Fibroblast of upper back skin (primary cell): Measurements from ENCODE around the gene CACNA1E.

Source experiments
- DNase-seq: peaks from one replicate; pipeline ENCODE4 v3.0.0-alpha.2; 2013

The CACNA1E gene

DNA sequence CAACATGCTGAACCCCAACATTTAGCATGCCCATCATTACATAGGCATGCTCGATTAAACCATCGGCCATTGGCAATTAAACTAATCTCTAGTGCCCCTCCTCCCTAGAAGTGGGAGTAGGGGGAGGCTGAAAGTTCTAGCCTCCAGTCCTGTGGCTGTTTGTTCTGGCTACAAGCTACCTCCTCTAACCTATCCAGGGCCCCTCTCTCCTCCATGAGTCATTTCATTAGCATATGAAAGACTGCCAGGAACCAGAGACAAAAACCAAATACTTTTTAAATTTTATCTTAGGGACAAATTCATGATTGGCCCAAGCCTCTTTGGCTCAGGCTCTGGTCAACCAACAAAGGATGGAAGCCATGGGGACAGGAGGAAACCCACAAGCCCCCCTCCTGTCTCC lies 231.1 kb downstream of the CACNA1E start:
- no peak for DNase-seq

- DNase-seq, result no peak
These were observed 234.7 kb downstream of the CACNA1E start for GRCh38 chr1:181718034-181718433.

DNA sequence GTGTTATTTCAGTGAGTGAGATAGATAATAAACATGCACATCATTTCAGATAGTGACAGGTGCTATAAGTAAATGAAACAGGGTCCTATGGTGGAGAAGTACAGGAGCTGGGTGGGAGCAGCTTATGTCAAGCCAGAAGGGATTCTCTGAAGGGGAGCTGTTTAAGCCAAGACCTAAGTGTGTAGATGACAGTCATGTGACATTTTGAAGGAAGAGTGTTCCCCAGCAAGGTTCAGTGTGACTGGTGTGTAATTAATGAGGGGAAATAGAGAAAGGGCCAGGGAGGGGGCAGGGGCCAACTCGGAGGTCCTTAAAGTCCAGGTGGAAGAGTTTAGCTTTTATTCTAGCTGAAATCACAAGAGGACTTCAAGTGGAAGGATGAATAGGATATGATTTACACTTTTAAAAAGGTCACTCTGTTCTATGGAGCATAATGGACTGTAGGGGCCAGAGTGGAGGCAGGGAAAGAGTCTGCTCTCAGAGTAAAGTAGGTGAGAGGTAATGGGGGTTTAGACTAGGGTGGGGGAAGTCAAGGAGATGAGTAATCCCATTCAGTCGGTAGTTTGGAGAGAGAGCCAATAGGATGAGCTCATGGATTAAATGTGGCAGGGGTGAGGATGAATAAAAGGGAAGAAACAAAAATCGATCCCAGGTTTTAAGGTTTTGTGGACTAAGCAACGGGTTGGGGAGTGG lies 243.1 kb downstream of the CACNA1E start:
- DNase-seq, result no peak

- DNase-seq, result no peak
These were observed 247.3 kb downstream of the CACNA1E start for GRCh38 chr1:181730606-181731005.

DNA sequence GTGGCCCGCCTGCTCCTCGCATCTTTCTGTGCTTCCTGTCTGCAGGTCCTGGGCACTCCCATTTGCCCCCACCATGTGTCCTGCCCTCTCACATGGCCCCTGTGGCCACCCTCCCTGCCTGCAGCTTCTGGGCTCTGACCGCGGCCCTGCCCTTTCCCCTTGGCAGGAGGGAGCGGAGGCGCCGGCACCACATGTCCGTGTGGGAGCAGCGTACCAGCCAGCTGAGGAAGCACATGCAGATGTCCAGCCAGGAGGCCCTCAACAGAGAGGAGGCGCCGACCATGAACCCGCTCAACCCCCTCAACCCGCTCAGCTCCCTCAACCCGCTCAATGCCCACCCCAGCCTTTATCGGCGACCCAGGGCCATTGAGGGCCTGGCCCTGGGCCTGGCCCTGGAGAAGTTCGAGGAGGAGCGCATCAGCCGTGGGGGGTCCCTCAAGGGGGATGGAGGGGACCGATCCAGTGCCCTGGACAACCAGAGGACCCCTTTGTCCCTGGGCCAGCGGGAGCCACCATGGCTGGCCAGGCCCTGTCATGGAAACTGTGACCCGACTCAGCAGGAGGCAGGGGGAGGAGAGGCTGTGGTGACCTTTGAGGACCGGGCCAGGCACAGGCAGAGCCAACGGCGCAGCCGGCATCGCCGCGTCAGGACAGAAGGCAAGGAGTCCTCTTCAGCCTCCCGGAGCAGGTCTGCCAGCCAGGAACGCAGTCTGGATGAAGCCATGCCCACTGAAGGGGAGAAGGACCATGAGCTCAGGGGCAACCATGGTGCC lies 249.1 kb downstream of the CACNA1E start:
- no peak for DNase-seq

GRCh38 chr1:181733486-181733885 lies 250.2 kb downstream of the CACNA1E start:
- no peak for DNase-seq

DNA sequence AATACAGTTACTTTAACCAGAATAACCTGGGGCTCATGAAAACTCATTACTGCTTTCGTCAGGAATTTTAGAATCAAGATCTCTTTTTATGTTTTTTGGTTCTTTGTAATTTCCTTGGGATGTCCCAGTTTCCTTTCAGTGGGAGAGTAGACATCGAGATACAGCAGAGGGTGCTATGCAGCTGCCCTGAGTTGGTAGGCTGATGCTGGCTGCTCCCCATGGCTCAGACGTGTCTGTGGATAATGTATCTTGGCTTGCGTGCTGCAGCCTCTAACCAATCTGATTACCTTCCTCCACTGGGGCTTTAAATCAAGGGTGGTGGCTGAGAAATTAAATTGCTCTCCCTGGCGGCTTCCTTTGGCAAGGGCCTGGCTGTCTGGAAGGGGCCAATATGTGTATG lies 253.7 kb downstream of the CACNA1E start:
- no peak for DNase-seq

DNA sequence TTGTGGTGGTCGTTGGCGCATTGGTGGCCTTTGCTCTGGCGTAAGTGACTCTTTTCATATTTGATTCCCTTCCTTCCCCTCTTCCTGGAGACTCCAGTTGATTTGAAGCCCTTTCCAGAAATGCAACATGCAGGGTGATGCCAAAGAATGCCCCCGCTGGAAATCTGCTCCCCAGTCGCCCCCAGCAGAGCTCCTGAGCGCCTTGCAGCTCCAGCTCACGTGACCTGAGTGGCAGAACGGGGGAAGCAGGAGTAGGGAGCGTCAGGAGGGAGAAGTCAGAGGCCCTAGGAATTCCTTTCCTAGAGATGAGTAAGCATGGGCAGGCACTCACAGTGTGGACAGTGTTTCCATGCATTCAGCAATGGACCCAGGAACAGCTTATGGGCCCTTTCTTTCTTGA lies 255.9 kb downstream of the CACNA1E start:
- no peak for DNase-seq

GRCh38 chr1:181742426-181742825 lies 259.1 kb downstream of the CACNA1E start:
- DNase-seq, result no peak

DNA sequence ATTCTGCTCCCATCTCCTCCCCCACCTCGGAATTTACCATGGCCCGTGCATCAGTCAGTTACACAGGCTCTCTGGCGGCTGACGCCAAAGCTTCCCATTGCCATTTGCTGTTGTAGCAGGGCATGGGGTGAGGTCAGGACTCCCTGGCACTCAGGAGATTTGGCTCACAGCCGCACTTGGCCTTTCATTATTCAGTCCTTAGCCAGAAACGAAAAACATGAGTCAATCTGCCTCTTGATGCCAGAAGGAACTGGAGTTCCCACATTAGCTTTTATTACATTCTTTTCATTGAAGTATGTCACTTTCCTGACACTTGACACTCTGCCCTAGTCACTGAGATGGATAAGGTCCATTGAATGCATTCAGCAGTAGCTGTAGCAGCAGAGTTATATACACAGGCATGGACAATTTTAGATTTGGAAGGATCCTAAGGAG lies 260.6 kb downstream of the CACNA1E start:
- DNase-seq, result no peak

- DNase-seq, result no peak
These were observed 262.9 kb downstream of the CACNA1E start for GRCh38 chr1:181746224-181746623.

DNA sequence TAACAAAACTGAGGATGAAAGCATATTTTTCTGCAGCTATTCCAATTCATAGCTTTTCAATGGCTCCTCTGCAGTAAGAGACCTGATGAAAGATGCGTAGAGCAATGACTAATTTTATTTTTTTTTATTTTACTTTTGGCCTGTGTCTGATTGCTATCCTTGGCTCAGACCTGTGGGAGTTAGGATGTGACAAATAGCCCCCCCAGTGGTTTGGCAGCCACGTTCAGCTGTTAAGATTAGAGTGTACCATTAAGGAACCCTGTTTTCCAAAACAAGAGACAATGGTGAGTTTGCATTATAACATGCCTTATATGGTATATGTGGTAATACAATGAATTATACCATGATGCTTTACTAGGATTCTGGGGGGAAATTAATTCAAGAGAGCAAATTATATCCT lies 264.7 kb downstream of the CACNA1E start:
- no peak for DNase-seq

DNA sequence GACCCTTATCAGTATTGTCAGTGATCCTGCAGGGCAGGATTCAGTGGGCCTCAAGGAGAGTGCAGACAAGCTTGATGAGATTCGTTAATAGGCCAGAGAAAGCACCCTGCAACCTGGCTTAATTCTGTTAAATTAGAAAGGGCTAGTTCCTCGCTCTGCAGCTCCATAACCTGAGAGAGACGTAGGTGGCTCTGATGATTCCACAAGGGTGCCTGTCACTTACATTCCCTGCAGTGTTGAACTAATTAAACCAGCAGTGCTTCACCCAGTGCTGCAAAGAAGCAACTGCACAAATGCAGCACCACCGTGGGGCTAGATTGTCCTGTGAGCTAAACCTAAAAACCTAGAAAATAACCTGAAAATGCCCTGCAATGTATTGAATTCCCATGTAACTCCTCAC lies 270.8 kb downstream of the CACNA1E start:
- no peak for DNase-seq

DNA sequence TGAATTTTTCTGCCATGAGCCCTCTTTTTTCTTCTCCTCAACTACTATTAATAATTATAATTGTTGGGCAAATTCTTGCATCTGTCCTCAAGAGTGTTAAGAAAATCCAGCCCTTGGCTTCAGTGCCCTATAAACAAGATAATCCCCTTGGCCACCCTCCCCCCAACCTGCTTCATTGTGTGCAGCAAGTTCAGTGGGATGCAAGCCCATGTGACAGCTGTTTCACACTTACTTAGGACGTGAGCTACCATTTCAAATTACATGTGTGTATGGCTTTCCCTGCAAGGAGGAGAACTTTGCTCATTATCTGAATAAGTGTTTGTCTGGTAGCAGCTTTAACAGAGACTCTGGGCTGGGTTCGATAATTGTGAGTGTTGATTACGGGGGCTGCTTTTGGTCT lies 276.2 kb downstream of the CACNA1E start:
- DNase-seq, result no peak

GRCh38 chr1:181763736-181764135 lies 280.4 kb downstream of the CACNA1E start:
- DNase-seq, result no peak

DNA sequence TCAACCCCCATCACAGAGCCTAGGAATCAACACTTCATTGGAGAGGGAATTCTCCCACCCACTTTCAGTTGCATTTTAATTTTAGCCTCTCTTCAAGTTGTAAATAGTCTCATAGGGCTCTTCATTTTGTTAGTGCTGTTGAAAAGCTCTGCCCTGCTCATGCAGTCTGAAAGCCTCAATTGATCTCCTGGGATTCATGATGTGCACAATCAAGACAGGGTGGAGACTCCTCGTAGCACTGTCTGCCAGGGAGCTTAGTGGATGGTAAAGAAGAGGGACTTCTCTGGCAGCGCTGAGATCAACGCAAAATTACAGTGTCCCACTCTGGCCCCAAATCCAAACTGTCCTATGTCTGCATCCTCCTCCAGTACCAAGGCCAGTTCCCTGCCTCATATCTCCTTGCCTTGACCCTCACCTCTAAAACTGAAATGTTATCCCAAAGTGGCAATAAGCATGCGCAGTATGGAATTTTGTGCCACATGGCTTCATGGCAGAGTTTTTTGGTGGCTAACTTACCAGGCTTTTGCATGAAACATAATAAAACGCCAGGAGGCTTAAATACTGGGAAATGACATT lies 282.2 kb downstream of the CACNA1E start:
- no peak for DNase-seq

- no peak for DNase-seq
These were observed 283.8 kb downstream of the CACNA1E start for GRCh38 chr1:181767001-181767708.

DNA sequence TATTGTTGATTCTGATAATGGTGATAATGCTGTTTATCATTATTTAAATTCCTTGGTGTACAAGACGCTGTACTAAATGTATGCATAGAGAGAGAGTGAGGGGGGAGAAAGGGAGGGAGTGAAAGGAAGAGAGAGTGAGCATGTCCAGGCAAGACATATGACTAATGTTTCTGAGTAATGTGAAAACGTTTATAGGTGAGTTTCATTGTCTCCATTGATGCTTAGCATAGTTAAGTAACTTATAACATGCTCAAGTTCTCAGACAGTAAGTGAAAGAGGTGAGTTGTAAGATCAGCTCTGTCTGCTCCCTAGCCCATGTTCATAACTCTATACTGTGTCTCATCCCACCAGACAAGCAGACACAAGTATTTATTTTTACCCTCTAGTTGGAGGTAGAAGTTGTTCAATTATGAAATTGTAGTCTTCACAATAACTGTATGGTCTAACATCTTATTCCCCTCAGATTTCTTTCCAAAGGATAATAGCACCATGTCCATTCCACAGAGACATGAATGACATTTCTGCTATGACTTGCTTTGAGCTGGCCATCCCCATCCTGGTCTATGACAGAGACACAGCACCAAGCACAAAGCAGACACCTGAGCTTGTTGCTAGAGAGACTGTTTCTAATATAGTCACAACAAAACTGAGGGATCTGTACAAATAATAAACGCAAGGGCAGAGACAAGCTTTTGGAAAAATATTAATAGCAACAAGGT lies 285.1 kb downstream of the CACNA1E start:
- DNase-seq, result no peak

DNA sequence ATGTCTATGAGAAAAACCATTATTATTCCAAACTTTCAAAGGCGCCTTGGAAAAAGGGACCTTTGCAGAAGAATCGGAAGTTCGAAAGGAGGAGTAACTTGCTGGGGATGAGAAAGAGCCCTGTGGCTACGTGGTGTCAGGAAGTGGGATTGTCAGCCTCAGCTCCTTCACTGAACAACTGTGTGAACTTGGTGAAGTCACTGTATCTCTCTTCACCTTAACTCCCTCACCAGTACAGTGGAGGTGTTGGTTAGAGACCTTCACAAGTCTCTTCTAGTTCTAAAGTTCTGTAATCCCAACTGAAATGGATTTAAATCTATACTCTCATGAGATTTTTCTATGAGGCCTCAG lies 285.6 kb downstream of the CACNA1E start:
- DNase-seq, result no peak

- no peak for DNase-seq
These were observed 286.5 kb downstream of the CACNA1E start for GRCh38 chr1:181769846-181770245.

DNA sequence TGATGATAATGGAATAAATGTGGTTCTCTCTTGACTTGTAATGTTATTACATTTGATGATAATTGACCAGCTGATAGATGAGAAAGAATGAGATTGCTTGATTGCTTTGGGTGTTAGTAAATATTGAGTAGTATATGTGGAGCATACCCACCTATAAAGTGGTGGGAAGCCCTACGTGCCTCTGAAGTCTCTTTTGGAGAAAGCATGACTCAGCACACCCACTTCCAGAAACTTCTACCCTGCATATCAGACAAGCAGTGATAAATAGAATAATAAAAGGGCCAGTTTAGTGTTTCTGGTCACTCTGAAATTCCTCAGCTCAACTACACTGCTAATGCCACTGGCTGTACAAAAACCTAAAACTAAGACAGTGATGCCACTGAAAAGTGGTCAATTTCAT lies 289.4 kb downstream of the CACNA1E start:
- DNase-seq, result no peak

DNA sequence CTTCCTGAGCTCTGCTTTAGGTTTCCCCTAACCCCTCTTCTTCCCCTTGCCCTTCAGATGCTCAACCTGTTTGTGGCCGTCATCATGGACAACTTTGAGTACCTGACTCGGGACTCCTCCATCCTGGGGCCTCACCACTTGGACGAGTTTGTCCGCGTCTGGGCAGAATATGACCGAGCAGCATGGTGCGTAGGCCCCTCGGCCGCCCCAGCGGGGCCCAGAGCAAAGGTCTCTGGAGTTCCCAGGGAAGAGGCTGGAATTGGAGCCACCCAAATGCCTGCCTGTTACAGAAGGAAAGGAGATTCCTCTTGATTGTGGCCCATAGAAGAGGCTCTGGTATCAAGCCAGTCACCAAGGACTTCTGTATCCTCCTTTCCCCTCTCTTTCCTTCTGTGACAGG lies 292.7 kb downstream of the CACNA1E start:
- DNase-seq, result no peak

DNA sequence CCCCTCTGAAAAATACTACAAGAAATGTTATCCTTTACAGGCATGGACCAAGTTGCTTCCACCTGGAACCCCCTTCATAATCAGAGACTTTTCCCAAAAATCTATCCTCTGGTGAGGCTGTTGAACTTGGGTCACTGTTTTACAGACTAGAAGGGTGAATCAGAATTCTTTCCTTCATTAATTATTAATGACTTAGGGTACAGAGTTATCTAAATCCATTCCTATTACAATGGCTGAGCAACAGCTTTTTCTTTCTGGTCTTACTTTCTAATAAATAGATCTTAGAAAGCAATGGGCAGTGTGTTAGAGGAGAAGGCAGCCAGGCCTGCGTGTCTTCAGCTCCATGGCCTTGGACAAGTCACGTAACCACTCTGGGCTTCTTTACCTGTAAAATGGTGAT lies 294.0 kb downstream of the CACNA1E start:
- no peak for DNase-seq
